H1 (cell line): ENCODE data around the gene C16orf90.

Experiments
- CBX5 ChIP-seq: fragments of 300-800, 300-1000 bp; sonication (generic); IDR thresholded peaks from 2 replicates; pipeline ENCODE4 v1.7.1; 2016; ENCODE audit warnings: antibody characterized with exemption, low read length, low read depth
- CBX8 ChIP-seq: fragments of 300-800, 300-1000 bp; sonication (generic); IDR thresholded peaks from 2 replicates; pipeline ENCODE4 v1.7.1; 2016; ENCODE audit warnings: low read depth, low read length, borderline replicate concordance
- CTCF ChIP-seq, 3 experiments: IDR thresholded peaks; 1 replicate in 2 of 3; 2 replicates in 1 of 3; pipeline versions ENCODE4 v1.5.1 to v1.6.1; 2011; ENCODE audit warnings: low read length in 3 of 3, mild to moderate bottlenecking in 3 of 3, inconsistent platforms in 2 of 3, low read depth in 1 of 3, moderate library complexity in 1 of 3; ENCODE audit not compliant: insufficient read depth in 1 of 3; ENCODE audit errors: control extremely low read depth in 1 of 3
- EGR1 ChIP-seq: IDR thresholded peaks from 2 replicates; pipeline ENCODE4 v1.6.1; 2011; ENCODE audit warnings: low read depth, low read length, borderline replicate concordance
- FOSL1 ChIP-seq: IDR thresholded peaks from 2 replicates; pipeline ENCODE4 v1.6.1; 2011; ENCODE audit warnings: mild to moderate bottlenecking, low read depth, low read length, moderate library complexity; ENCODE audit not compliant: insufficient read depth
- GTF2F1 ChIP-seq: IDR thresholded peaks from 2 replicates; pipeline ENCODE4 v1.6.1; 2012; ENCODE audit warnings: low read depth, low read length, improper control_type of control experiment, borderline replicate concordance
- HDAC6 ChIP-seq: IDR thresholded peaks from one replicate; pipeline ENCODE4 v1.7.1; 2012; ENCODE audit warnings: low read depth, mild to moderate bottlenecking, inconsistent platforms, low read length, moderate library complexity
- JUN ChIP-seq: IDR thresholded peaks from 2 replicates; pipeline ENCODE4 v1.6.1; 2011; ENCODE audit warnings: low read depth, mild to moderate bottlenecking, improper control_type of control experiment, low read length
- KDM1A ChIP-seq: fragments of 200-600, 300-600 bp; sonication (generic); IDR thresholded peaks from 2 replicates; pipeline ENCODE4 v1.7.1; 2016; ENCODE audit warnings: mild to moderate bottlenecking, low read length, borderline replicate concordance
- POLR2A ChIP-seq, 2 experiments: IDR thresholded peaks; 1 replicate in 1 of 2; 2 replicates in 1 of 2; pipeline ENCODE4 v1.6.1; 2011; ENCODE audit warnings: low read depth in 2 of 2, low read length in 2 of 2, mild to moderate bottlenecking in 2 of 2; ENCODE audit errors: control extremely low read depth in 1 of 2
- RAD21 ChIP-seq, 2 experiments: IDR thresholded peaks in 1 of 2; conservative IDR thresholded peaks in 1 of 2; 2 replicates each; pipeline ENCODE4 v1.6.1; 2011; ENCODE audit warnings: low read depth in 2 of 2, low read length in 2 of 2, improper control_type of control experiment in 1 of 2, inconsistent platforms in 1 of 2, mild to moderate bottlenecking in 1 of 2, moderate library complexity in 1 of 2
- RXRA ChIP-seq: IDR thresholded peaks from 2 replicates; pipeline ENCODE4 v1.6.1; 2011; ENCODE audit warnings: low read depth, mild to moderate bottlenecking, low read length, moderate library complexity; ENCODE audit not compliant: insufficient read depth
- SRF ChIP-seq: IDR thresholded peaks from 2 replicates; pipeline ENCODE4 v1.6.1; 2011; ENCODE audit warnings: mild to moderate bottlenecking, low read depth, low read length, moderate library complexity
- TBP ChIP-seq: IDR thresholded peaks from 2 replicates; pipeline ENCODE4 v1.6.1; 2011; ENCODE audit warnings: low read depth, low read length, improper control_type of control experiment

- no peak for TF ChIP-seq RAD21 (IDR thresholded peaks at IDR 0.05 in 1 of 2, conservative IDR thresholded peaks at IDR 0.05 in 1 of 2; ENCODE audit: low read depth in 2 of 2, low read length in 2 of 2)
- TF ChIP-seq CTCF (IDR thresholded peaks at IDR 0.05; ENCODE audit: control extremely low read depth in 1 of 3, insufficient read depth in 1 of 3, low read depth in 1 of 3, low read length in 3 of 3): no peak
- TF ChIP-seq CBX5: no peak
- no peak for TF ChIP-seq CBX8
- no peak for TF ChIP-seq POLR2A (IDR thresholded peaks at IDR 0.05; ENCODE audit: control extremely low read depth in 1 of 2, low read depth in 2 of 2, low read length in 2 of 2)
- no peak for TF ChIP-seq KDM1A
- TF ChIP-seq FOSL1: no peak
- TF ChIP-seq TBP: no peak
- TF ChIP-seq RXRA: no peak
- TF ChIP-seq SRF: no peak
- no peak for TF ChIP-seq JUN
- no peak for TF ChIP-seq HDAC6
- no peak for TF ChIP-seq GTF2F1
- TF ChIP-seq EGR1: no peak
These were observed 28.0 kb upstream of the C16orf90 start for GRCh38 chr16:3523281-3523680.
